Smooth muscle cell (in vitro differentiated cells): Measurements from ENCODE around the gene TUBGCP6. TPM values are rescaled to one million over a fixed set of nuclear protein-coding genes. Genes with fewer than 3 reads are reported as not detected.

Experiments used
- DNase-seq: peaks from one replicate; lab custom pipeline; 2025; ENCODE audit not compliant: unreplicated experiment; lab: John Stamatoyannopoulos, UW
- H2AFZ ChIP-seq: fragments of 200-600 bp; sonication (generic); 2 replicates; pipeline ENCODE4 v1.6.0; 2016; ENCODE audit warnings: antibody characterized with exemption, low read depth, mild to moderate bottlenecking
- H3F3A ChIP-seq: fragments of 200-600 bp; sonication (generic); 2 replicates; pipeline ENCODE4 v1.6.0; 2017; ENCODE audit warnings: antibody characterized with exemption, low read depth
- H3K27ac ChIP-seq: fragments of 200-600 bp; sonication (generic); 2 replicates; pipeline ENCODE4 v1.5.1; 2016; ENCODE audit warnings: low read depth, mild to moderate bottlenecking
- H3K27me3 ChIP-seq: fragments of 200-600 bp; sonication (generic); 2 replicates; pipeline ENCODE4 v1.6.1; 2016; ENCODE audit warnings: low read depth, mild to moderate bottlenecking
- H3K36me3 ChIP-seq: fragments of 200-600 bp; sonication (generic); 2 replicates; pipeline ENCODE4 v1.5.1; 2016; ENCODE audit warnings: low read depth
- H3K4me1 ChIP-seq: fragments of 200-600 bp; sonication (generic); 2 replicates; pipeline ENCODE4 v1.5.1; 2016; ENCODE audit warnings: low read depth
- H3K4me2 ChIP-seq: fragments of 200-600 bp; sonication (generic); 2 replicates; pipeline ENCODE4 v1.6.0; 2016; ENCODE audit warnings: mild to moderate bottlenecking
- H3K4me3 ChIP-seq: fragments of 200-600 bp; sonication (generic); 2 replicates; pipeline ENCODE4 v1.5.1; 2016; ENCODE audit warnings: mild to moderate bottlenecking
- H3K79me2 ChIP-seq: fragments of 200-600 bp; sonication (generic); 2 replicates; pipeline ENCODE4 v1.6.0; 2016; ENCODE audit warnings: low read depth, mild to moderate bottlenecking
- H3K9ac ChIP-seq: fragments of 200-600 bp; sonication (generic); 2 replicates; pipeline ENCODE4 v1.6.0; 2016; ENCODE audit warnings: low read depth
- H3K9me3 ChIP-seq: fragments of 200-600 bp; sonication (generic); replicated peaks from 2 replicates; pipeline ENCODE4 v1.5.1; 2016; ENCODE audit warnings: low read depth
- H4K20me1 ChIP-seq: fragments of 200-600 bp; sonication (generic); 2 replicates; pipeline ENCODE4 v1.6.0; 2016; ENCODE audit warnings: low read depth
- CTCF ChIP-seq: fragments of 200-600 bp; sonication (generic); IDR thresholded peaks from 2 replicates; pipeline ENCODE4 v1.5.1; 2017; ENCODE audit warnings: borderline replicate concordance, mild to moderate bottlenecking, antibody characterized with exemption; ENCODE audit not compliant: insufficient read depth, poor library complexity, severe bottlenecking
- WGBS: methylation state at CpG from one replicate; pipeline ENCODE4 v1.1.7; 2016; ENCODE audit warnings: low lambda C conversion rate; 5-methylcytosine and 5-hydroxymethylcytosine counted together
- polyA plus RNA-seq: library from polyadenylated mRNA; unstranded; fragments of >200 nt; fragmentation: Nextera tagmentation; extraction: Ambion mirVana; gene quantifications from 2 replicates; pipeline ENCODE4 v1.2.1, GENCODE V29; 2016
- total RNA-seq: library from RNA; depleted of rRNA; stranded (reverse); fragments of >200 nt; gene quantifications from 2 replicates; pipeline ENCODE4 v1.2.3, GENCODE V29; 2014

TUBGCP6 gene
- total and polyA plus RNA-seq, 2 experiments from 2014 or later, result 10.0 to 22.7 TPM

- no peaks in the 10 kb centered on the region for H3K4me1 ChIP-seq
Observed at GRCh38 chr22:50178871-50179869, 65.7 kb downstream of the TUBGCP6 start.

GRCh38 chr22:50178471-50178864 is 66.4 kb downstream of the TUBGCP6 start:
- no peaks in the 10 kb centered on the region for H3K9me3 ChIP-seq
- no peak overlapping the region for H2AFZ ChIP-seq
- H3K4me2 ChIP-seq, result no peak overlapping the region
- WGBS, result 84% methylated on average over 20 of the region's 22 CpGs
- no peaks in the 10 kb centered on the region for H3K27me3 ChIP-seq
- H3K4me1 ChIP-seq, result no peaks in the 10 kb centered on the region
- no peaks in the 10 kb centered on the region for H3F3A ChIP-seq
- no peaks in the 10 kb centered on the region for H3K36me3 ChIP-seq
- no peaks in the 10 kb centered on the region for H4K20me1 ChIP-seq
- no peak for DNase-seq
- H3K79me2 ChIP-seq, result no peaks in the 10 kb centered on the region
- TF ChIP-seq CTCF, result no peak
- H3K9ac ChIP-seq, result no peak overlapping the region
- no peak overlapping the region for H3K27ac ChIP-seq
- no peak overlapping the region for H3K4me3 ChIP-seq

More at GRCh38 chr22:50178871-50179869, 65.7 kb downstream of the TUBGCP6 start:
- no peak for TF ChIP-seq CTCF
- Histone ChIP-seq H3K9ac (no peak overlapping the region), H3K79me2 (no peaks in the 10 kb centered on the region), H4K20me1 (no peaks in the 10 kb centered on the region), H3K36me3 (no peaks in the 10 kb centered on the region), H3K4me2 (no peak overlapping the region), H3K27me3 (no peaks in the 10 kb centered on the region), H2AFZ (no peak overlapping the region), H3K9me3 (no peaks in the 10 kb centered on the region), H3K27ac (no peak overlapping the region), H3F3A (no peaks in the 10 kb centered on the region), H3K4me3 (no peak overlapping the region)
- WGBS, result 93% methylated on average over 50 of the region's 64 CpGs
- DNase-seq, result no peak

- Histone ChIP-seq H2AFZ (no peak overlapping the region), H4K20me1 (no peaks in the 10 kb centered on the region), H3K36me3 (no peaks in the 10 kb centered on the region), H3K4me3 (no peak overlapping the region), H3K9ac (no peak overlapping the region), H3K9me3 (no peaks in the 10 kb centered on the region), H3K27ac (no peak overlapping the region), H3K79me2 (no peaks in the 10 kb centered on the region), H3K27me3 (no peaks in the 10 kb centered on the region), H3F3A (no peaks in the 10 kb centered on the region), H3K4me1 (no peaks in the 10 kb centered on the region), H3K4me2 (no peak overlapping the region)
- WGBS, result 93% methylated on average over 63 of the region's 98 CpGs
- DNase-seq, result no peak
- TF ChIP-seq CTCF, result no peak
Observed at GRCh38 chr22:50177537-50178470, 67.0 kb downstream of the TUBGCP6 start.
